HCT116 (cell line): Measurements from ENCODE around the gene UBE2J2. TPM values are rescaled to one million over a fixed set of nuclear protein-coding genes. Genes with fewer than 3 reads are reported as not detected.

Experiments used
- ATAC-seq: fragments of 200-7000 bp; cut with Tn5 transposase; 2 replicates; pipeline ENCODE4 v1.9.1; 2020; ENCODE audit warnings: mild to moderate bottlenecking, moderate library complexity
- BruUV-seq: library from RNA; stranded (reverse); fragments of 400-500 nt; replicated peaks from 2 replicates; lab custom pipeline; 2021; lab: Mats Ljungman, UMichigan
- CTCF ChIA-PET: fragments of 300-600 bp; sonication (Branson Sonifier 250); formaldehyde crosslinking; loops from one replicate; lab custom pipeline; 2021; ENCODE audit warnings: antibody characterized with exemption; lab: Charles Lee
- POLR2A ChIA-PET: fragments of 300-600, 350-600 bp; sonication (Branson Sonifier 250); formaldehyde crosslinking; loops from one replicate; lab custom pipeline; 2021; ENCODE audit warnings: antibody characterized with exemption; lab: Charles Lee
- RAD21 ChIA-PET, 2 experiments: fragments of 300-600 bp; sonication (Branson Sonifier 250); formaldehyde crosslinking; loops; one replicate each; lab custom pipeline; 2023; ENCODE audit warnings: low total read pairs in 2 of 2; ENCODE audit not compliant: uncharacterized antibody in 2 of 2, unreplicated experiment in 2 of 2, low non-redundant PET in 1 of 2; lab: Charles Lee
- DNase-seq: peaks from one replicate; pipeline ENCODE4 v3.0.0-alpha.2; 2010; ENCODE audit warnings: low read depth, low spot score
- H2AFZ ChIP-seq: fragments of 200-600 bp; shearing (Covaris generic), sonication (generic); 2 replicates; pipeline ENCODE4 v1.6.1; 2017; ENCODE audit warnings: low read depth, mixed run types, mixed read lengths, antibody characterized with exemption, low read length; ENCODE audit not compliant: poor library complexity, severe bottlenecking
- H3K27ac ChIP-seq: 2 replicates; pipeline ENCODE4 v1.5.1; 2012; ENCODE audit warnings: low read depth, low read length
- H3K27me3 ChIP-seq: fragments of 200-600 bp; sonication (generic); 2 replicates; pipeline ENCODE4 v1.6.1; 2016; ENCODE audit warnings: mixed run types, low read length, mixed read lengths; ENCODE audit not compliant: insufficient read depth
- H3K36me3 ChIP-seq, 2 experiments: fragments of 200-500 bp in 1 of 2; fragments of 200-600 bp in 1 of 2; sonication (Bioruptor generic) in 1 of 2; sonication (generic) in 1 of 2; 2 replicates each; pipeline versions ENCODE4 v1.5.1 to v1.6.1; 2014 to 2016; ENCODE audit warnings: low read length in 2 of 2, inconsistent platforms in 1 of 2, mixed read lengths in 1 of 2, mixed run types in 1 of 2; ENCODE audit not compliant: insufficient read depth in 2 of 2, control insufficient read depth in 1 of 2
- H3K4me1 ChIP-seq, 2 experiments: fragments of 200-600 bp in 1 of 2; sonication (generic) in 1 of 2; 2 replicates each; pipeline versions ENCODE4 v1.5.1 to v1.6.1; 2012 to 2017; ENCODE audit warnings: low read length in 2 of 2, inconsistent platforms in 1 of 2, mild to moderate bottlenecking in 1 of 2, mixed read lengths in 1 of 2, mixed run types in 1 of 2, moderate library complexity in 1 of 2; ENCODE audit not compliant: insufficient read depth in 2 of 2, control insufficient read depth in 1 of 2
- H3K4me2 ChIP-seq: fragments of 200-600 bp; sonication (generic); 2 replicates; pipeline ENCODE4 v1.6.1; 2017; ENCODE audit warnings: mixed run types, low read length, mixed read lengths
- H3K4me3 ChIP-seq, 2 experiments: fragments of 200-600 bp in 1 of 2; sonication (generic) in 1 of 2; replicated peaks in 1 of 2; 2 replicates each; pipeline ENCODE4 v1.5.1; 2011 to 2016; ENCODE audit warnings: low read length in 2 of 2, control low read depth in 1 of 2, low read depth in 1 of 2, mild to moderate bottlenecking in 1 of 2, mixed read lengths in 1 of 2, mixed run types in 1 of 2
- H3K79me2 ChIP-seq: fragments of 200-600 bp; sonication (generic); 2 replicates; pipeline ENCODE4 v1.6.1; 2017; ENCODE audit warnings: mild to moderate bottlenecking, mixed run types, low read length, moderate library complexity, mixed read lengths; ENCODE audit not compliant: insufficient read depth
- H3K9ac ChIP-seq: fragments of 200-600 bp; sonication (generic); 2 replicates; pipeline ENCODE4 v1.6.1; 2016; ENCODE audit warnings: low read length, mixed read lengths
- H3K9me2 ChIP-seq: fragments of 200-600 bp; sonication (generic), shearing (Covaris generic); 2 replicates; pipeline ENCODE4 v1.6.1; 2017; ENCODE audit warnings: mixed run types, mild to moderate bottlenecking, moderate library complexity; ENCODE audit not compliant: insufficient read depth
- H3K9me3 ChIP-seq, 2 experiments: fragments of 200-500 bp in 1 of 2; fragments of 200-600 bp in 1 of 2; sonication (Bioruptor generic) in 1 of 2; sonication (generic) in 1 of 2; 2 replicates each; pipeline ENCODE4 v1.6.1; 2014 to 2017; ENCODE audit warnings: low read length in 2 of 2, mixed read lengths in 2 of 2, inconsistent platforms in 1 of 2, low read depth in 1 of 2, mild to moderate bottlenecking in 1 of 2, mixed run types in 1 of 2, moderate library complexity in 1 of 2; ENCODE audit not compliant: control insufficient read depth in 1 of 2, insufficient read depth in 1 of 2
- H4K20me1 ChIP-seq: fragments of 200-600 bp; sonication (generic), shearing (Covaris generic); 2 replicates; pipeline ENCODE4 v1.6.1; 2017; ENCODE audit warnings: mixed run types, mild to moderate bottlenecking, moderate library complexity; ENCODE audit not compliant: insufficient read depth
- ATF3 ChIP-seq: IDR thresholded peaks from 2 replicates; pipeline ENCODE4 v1.6.1; 2012
- CEBPB ChIP-seq: IDR thresholded peaks from 2 replicates; pipeline ENCODE4 v1.6.1; 2012; ENCODE audit warnings: low read depth
- EGR1 ChIP-seq: IDR thresholded peaks from 2 replicates; pipeline ENCODE4 v1.6.1; 2012; ENCODE audit warnings: low read depth
- ELF1 ChIP-seq: IDR thresholded peaks from 2 replicates; pipeline ENCODE4 v1.6.1; 2012; ENCODE audit warnings: low read depth, borderline replicate concordance
- FOSL1 ChIP-seq: IDR thresholded peaks from 2 replicates; pipeline ENCODE4 v1.6.1; 2012; ENCODE audit warnings: low read depth
- JUND ChIP-seq: IDR thresholded peaks from 2 replicates; pipeline ENCODE4 v1.6.1; 2012
- MAX ChIP-seq: IDR thresholded peaks from 2 replicates; pipeline ENCODE4 v1.6.1; 2012
- POLR2A ChIP-seq: IDR thresholded peaks from 2 replicates; pipeline ENCODE4 v1.7.0; 2011; ENCODE audit warnings: borderline replicate concordance; ENCODE audit not compliant: insufficient read depth, insufficient read length; ENCODE audit errors: extremely low read depth
- POLR2AphosphoS5 ChIP-seq: IDR thresholded peaks from 2 replicates; pipeline ENCODE4 v1.6.1; 2011; ENCODE audit warnings: mild to moderate bottlenecking, low read depth, low read length, moderate library complexity
- RAD21 ChIP-seq: IDR thresholded peaks from 2 replicates; pipeline ENCODE4 v1.6.1; 2012; ENCODE audit warnings: low read depth, mild to moderate bottlenecking
- REST ChIP-seq: IDR thresholded peaks from 2 replicates; pipeline ENCODE4 v1.6.1; 2012; ENCODE audit warnings: low read depth
- SIN3A ChIP-seq: IDR thresholded peaks from 2 replicates; pipeline ENCODE4 v1.6.1; 2012; ENCODE audit warnings: low read depth
- SP1 ChIP-seq: IDR thresholded peaks from 2 replicates; pipeline ENCODE4 v1.6.1; 2012; ENCODE audit warnings: low read depth
- TCF7L2 ChIP-seq: IDR thresholded peaks from 2 replicates; pipeline ENCODE4 v1.7.0; 2011; ENCODE audit warnings: borderline replicate concordance, inconsistent platforms; ENCODE audit not compliant: insufficient read depth, insufficient read length; ENCODE audit errors: extremely low read depth
- ZBTB33 ChIP-seq: IDR thresholded peaks from 2 replicates; pipeline ENCODE4 v1.6.1; 2011; ENCODE audit warnings: mild to moderate bottlenecking, low read length, moderate library complexity; ENCODE audit not compliant: insufficient replicate concordance; ENCODE audit errors: extremely low read depth
- ZFX ChIP-seq: fragments of 450-650 bp; IDR thresholded peaks from 2 replicates; pipeline ENCODE4 v1.6.1; 2017
- intact Hi-C: fragments of 100-400 bp; cut with micrococcal nuclease; formaldehyde crosslinking; loops from 2 replicates; pipeline ENCODE4 v1.10.0; 2022
- total RNA-seq: library from RNA; stranded (reverse); gene quantifications from one replicate; pipeline ENCODE4 v1.2.1, GENCODE V29; 2021; ENCODE audit not compliant: unreplicated experiment

UBE2J2 gene
- total RNA-seq, 1 experiment from 2014 or later = 67.7 TPM

GRCh38 chr1:1294250-1294890 lies 20.7 kb upstream of the UBE2J2 start:
- Histone ChIP-seq H3K9me3 (no peaks in the 10 kb centered on the region), H3K4me2 (no peak overlapping the region; the same call in 1 of the 2 replicates), H3K9ac (no peak overlapping the region), H4K20me1 (no peaks in the 10 kb centered on the region), H3K27me3 (no peaks in the 10 kb centered on the region), H3K79me2 (no peaks in the 10 kb centered on the region), H3K9me2 (no peaks in the 10 kb centered on the region), H3K4me1 (peaks cover 14 to 34% of the 10 kb centered on the region in 2 experiments), H3K27ac (peak overlapping the region; percentile 38; the same call in 1 of the 2 replicates), H2AFZ (no peak overlapping the region), H3K4me3 (no peak overlapping the region), H3K36me3 (no peaks in the 10 kb centered on the region)
- CTCF ChIA-PET = no interaction called here
- POLR2A ChIA-PET = interaction anchor here (0.6 kb wide), 1 partner anchor 220 kb away, joined by 3 read pairs; the partner anchor contains the start of gene RNF223
- TF ChIP-seq POLR2A (no peak), EGR1 (no peak), CEBPB (no peak), REST (no peak), MAX (no peak), ATF3 (no peak), SP1 (no peak), JUND (no peak), TCF7L2 (no peak), ZBTB33 (no peak), ELF1 (no peak), ZFX (no peak), FOSL1 (no peak), RAD21 (no peak), POLR2AphosphoS5 (no peak), SIN3A (no peak)
- intact Hi-C loops = no loop called here
- ATAC-seq (no peak), DNase-seq (no peak)
- RAD21 ChIA-PET = no interaction called here
- no TSS peak for BruUV-seq
